Tibial nerve (tissue), 4 donors: Measurements from ENCODE around the gene NPM1. TPM values are rescaled to one million over a fixed set of nuclear protein-coding genes. Genes with fewer than 3 reads are reported as not detected.
"Not testable (repeated sequence)": the region's sequence is repeated elsewhere in the genome, so short reads cannot be mapped to it uniquely, and the experiment has no call there.

ENCODE experiments used
- DNase-seq, 2 donors: peaks; one replicate each; pipeline ENCODE4 v3.0.0-alpha.2; 2019; ENCODE audit warnings: low spot score in 2 of 2
- H3K27ac ChIP-seq, 4 donors: fragments of 200-600 bp; sonication (generic) in 3 of 4; one replicate each; pipeline ENCODE4 v1.5.1; 2017 to 2019; ENCODE audit warnings: mild to moderate bottlenecking in 1 of 4
- H3K27me3 ChIP-seq, 2 donors: fragments of 200-600 bp; sonication (generic) in 1 of 2; one replicate each; pipeline versions ENCODE4 v1.5.1 to v1.6.0; 2017 to 2019
- H3K36me3 ChIP-seq, 3 donors: fragments of 200-600 bp; sonication (generic); one replicate each; pipeline ENCODE4 v1.5.1; 2018 to 2019
- H3K4me1 ChIP-seq, 4 donors: fragments of 200-600 bp; sonication (generic) in 3 of 4; one replicate each; pipeline ENCODE4 v1.5.1; 2017 to 2019
- H3K4me3 ChIP-seq, 4 donors: fragments of 200-600 bp; sonication (generic) in 3 of 4; one replicate each; pipeline ENCODE4 v1.5.1; 2017 to 2019; ENCODE audit warnings: mild to moderate bottlenecking in 1 of 4, moderate library complexity in 1 of 4
- H3K9me3 ChIP-seq, 4 donors: fragments of 200-600 bp; sonication (generic) in 3 of 4; one replicate each; pipeline ENCODE4 v1.5.1; 2017 to 2019
- EP300 ChIP-seq, 2 donors: sonication (generic); formaldehyde crosslinking; IDR thresholded peaks; one replicate each; pipeline ENCODE4 v1.6.1; 2017; ENCODE audit warnings: antibody characterized with exemption in 2 of 2, mild to moderate bottlenecking in 1 of 2
- POLR2A ChIP-seq, 2 donors: fragments of 450-650 bp; IDR thresholded peaks; one replicate each; pipeline ENCODE4 v1.6.1; 2017; ENCODE audit warnings: antibody characterized with exemption in 2 of 2, mild to moderate bottlenecking in 2 of 2, moderate library complexity in 2 of 2
- WGBS, 2 donors: methylation state at CpG; one replicate each; pipeline ENCODE4 v1.1.5; 2018; 5-methylcytosine and 5-hydroxymethylcytosine counted together
- total RNA-seq, 4 donors: library from RNA; depleted of rRNA; stranded (reverse); fragments of >200 nt; gene quantifications; one replicate each; pipeline ENCODE4 v1.1.0, GENCODE V29; 2016
- TF ChIP-seq, protein P1 (sequence below), 5 experiments: fragments of 200-600 bp in 3 of 5; fragments of 450-650 bp in 2 of 5; sonication (generic) in 3 of 5; IDR thresholded peaks; one replicate each; pipeline ENCODE4 v1.5.1; 2016 to 2019; ENCODE audit warnings: antibody characterized with exemption in 5 of 5, mild to moderate bottlenecking in 3 of 5, moderate library complexity in 2 of 5

NPM1 gene
- total RNA-seq, 4 donors from 2014 or later, result 422 to 496 (median 444) TPM

DNA sequence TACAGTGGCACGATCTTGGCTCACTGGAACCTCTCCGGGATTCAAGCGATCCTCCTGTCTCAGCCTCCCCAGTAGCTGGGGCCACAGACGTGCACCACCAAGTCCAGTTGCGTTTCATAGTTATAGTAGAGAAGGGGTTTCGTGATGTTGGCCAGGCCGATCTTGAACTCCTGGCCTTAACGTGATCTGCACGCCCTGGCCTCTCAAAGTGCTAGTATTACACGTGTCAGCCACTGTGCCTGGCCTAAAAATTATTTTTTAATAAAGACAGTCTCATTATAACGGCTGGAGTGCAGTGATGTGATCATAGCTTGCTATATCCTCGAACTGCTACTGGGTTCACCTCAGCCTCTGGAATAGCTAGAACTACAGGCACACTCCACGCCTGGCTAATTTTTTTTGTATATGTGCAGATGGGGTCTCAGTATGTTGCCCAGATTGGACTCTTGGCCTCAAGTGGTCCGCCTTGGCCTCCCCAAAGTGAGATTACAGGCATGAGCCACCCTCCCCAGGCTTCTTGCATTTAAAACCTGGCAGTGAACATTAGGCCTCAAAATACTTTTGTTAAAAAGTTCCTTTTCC lies 4.4 kb downstream of the NPM1 start:
- no peak for DNase-seq
- no peaks in the 10 kb centered on the region for H3K9me3 ChIP-seq
- 80 to 87% methylated on average over 14 of the region's 14 CpGs for WGBS, 2 donors
- no peak overlapping the region for H3K4me3 ChIP-seq
- H3K27me3 ChIP-seq, result no peaks in the 10 kb centered on the region
- H3K27ac ChIP-seq, result no peak overlapping the region
- H3K4me1 ChIP-seq, result peaks cover 0 to 43% (median 20%) of the 10 kb centered on the region in 4 donors
- H3K36me3 ChIP-seq, result peaks cover 0 to 63% (median 12%) of the 10 kb centered on the region in 3 donors
- TF ChIP-seq, protein P1, sequence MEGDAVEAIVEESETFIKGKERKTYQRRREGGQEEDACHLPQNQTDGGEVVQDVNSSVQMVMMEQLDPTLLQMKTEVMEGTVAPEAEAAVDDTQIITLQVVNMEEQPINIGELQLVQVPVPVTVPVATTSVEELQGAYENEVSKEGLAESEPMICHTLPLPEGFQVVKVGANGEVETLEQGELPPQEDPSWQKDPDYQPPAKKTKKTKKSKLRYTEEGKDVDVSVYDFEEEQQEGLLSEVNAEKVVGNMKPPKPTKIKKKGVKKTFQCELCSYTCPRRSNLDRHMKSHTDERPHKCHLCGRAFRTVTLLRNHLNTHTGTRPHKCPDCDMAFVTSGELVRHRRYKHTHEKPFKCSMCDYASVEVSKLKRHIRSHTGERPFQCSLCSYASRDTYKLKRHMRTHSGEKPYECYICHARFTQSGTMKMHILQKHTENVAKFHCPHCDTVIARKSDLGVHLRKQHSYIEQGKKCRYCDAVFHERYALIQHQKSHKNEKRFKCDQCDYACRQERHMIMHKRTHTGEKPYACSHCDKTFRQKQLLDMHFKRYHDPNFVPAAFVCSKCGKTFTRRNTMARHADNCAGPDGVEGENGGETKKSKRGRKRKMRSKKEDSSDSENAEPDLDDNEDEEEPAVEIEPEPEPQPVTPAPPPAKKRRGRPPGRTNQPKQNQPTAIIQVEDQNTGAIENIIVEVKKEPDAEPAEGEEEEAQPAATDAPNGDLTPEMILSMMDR (IDR thresholded peaks at IDR 0.05), result no peak
- TF ChIP-seq EP300 (IDR thresholded peaks at IDR 0.05) (no peak), POLR2A (IDR thresholded peaks at IDR 0.05) (no peak)

DNA sequence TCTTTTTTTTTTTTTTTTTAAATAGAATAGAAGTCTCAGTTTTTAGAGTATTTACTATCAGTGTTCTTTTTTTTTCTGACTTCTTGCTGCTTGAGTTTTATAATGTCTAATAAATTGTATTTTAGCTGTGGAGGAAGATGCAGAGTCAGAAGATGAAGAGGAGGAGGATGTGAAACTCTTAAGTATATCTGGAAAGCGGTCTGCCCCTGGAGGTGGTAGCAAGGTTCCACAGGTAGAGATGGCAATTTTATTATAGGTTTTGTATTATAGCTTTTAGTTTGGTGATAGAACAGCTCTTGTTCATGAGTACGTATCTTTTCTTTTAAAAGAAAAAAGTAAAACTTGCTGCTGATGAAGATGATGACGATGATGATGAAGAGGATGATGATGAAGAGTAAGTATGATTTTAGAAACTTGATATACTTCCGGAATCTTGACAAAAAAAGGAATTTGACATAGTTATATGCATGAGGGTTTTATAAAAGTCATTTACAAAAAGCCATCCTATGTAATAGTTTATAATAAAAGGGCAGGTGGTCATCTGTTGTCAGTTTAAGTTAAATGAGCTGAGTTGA lies 5.0 kb downstream of the NPM1 start:
- WGBS, 2 donors, result 88 to 90% methylated on average over 4 of the region's 4 CpGs
- DNase-seq, result no peak
- H3K4me3 ChIP-seq, result no peak overlapping the region
- H3K36me3 ChIP-seq, result peaks cover 0 to 69% (median 12%) of the 10 kb centered on the region in 3 donors
- H3K27me3 ChIP-seq, result no peaks in the 10 kb centered on the region
- H3K27ac ChIP-seq, result no peak overlapping the region
- H3K4me1 ChIP-seq, result peaks cover 0 to 47% (median 20%) of the 10 kb centered on the region in 4 donors
- TF ChIP-seq, protein P1 (IDR thresholded peaks at IDR 0.05), result no peak
- TF ChIP-seq EP300 (IDR thresholded peaks at IDR 0.05) (no peak), POLR2A (IDR thresholded peaks at IDR 0.05) (no peak)
- no peaks in the 10 kb centered on the region for H3K9me3 ChIP-seq

DNA sequence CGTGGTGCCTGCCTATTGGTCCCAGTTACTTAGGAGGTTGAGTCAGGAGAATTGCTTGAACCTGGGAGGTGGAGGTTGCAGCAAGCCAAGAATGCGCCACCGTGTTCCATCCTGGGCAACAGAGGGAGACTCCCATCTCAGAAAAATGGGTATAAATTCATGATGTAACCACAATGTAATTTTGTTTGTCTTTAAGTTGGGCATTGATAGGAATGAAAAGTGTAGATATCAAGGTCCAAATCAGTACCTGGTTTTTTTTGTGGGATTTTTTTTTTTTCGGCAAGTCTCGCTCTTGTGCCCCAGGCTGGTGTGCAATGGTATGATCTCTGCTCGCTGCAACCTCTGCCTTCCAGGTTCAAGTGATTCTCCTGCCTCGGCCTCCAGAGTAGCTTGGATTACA lies 7.4 kb downstream of the NPM1 start:
- no peak overlapping the region for H3K27ac ChIP-seq
- no peak overlapping the region for H3K4me3 ChIP-seq
- H3K27me3 ChIP-seq, result no peaks in the 10 kb centered on the region
- DNase-seq, result no peak
- TF ChIP-seq EP300 (IDR thresholded peaks at IDR 0.05), result no peak
- TF ChIP-seq, protein P1 (IDR thresholded peaks at IDR 0.05), result no peak
- TF ChIP-seq POLR2A (IDR thresholded peaks at IDR 0.05), result no peak
- WGBS, 2 donors, result 96 to 99% methylated on average over 7 of the region's 7 CpGs
- peaks cover 0 to 90% (median 16%) of the 10 kb centered on the region in 3 donors for H3K36me3 ChIP-seq
- H3K9me3 ChIP-seq, result no peaks in the 10 kb centered on the region
- peaks cover 0 to 53% (median 11%) of the 10 kb centered on the region in 4 donors for H3K4me1 ChIP-seq

DNA sequence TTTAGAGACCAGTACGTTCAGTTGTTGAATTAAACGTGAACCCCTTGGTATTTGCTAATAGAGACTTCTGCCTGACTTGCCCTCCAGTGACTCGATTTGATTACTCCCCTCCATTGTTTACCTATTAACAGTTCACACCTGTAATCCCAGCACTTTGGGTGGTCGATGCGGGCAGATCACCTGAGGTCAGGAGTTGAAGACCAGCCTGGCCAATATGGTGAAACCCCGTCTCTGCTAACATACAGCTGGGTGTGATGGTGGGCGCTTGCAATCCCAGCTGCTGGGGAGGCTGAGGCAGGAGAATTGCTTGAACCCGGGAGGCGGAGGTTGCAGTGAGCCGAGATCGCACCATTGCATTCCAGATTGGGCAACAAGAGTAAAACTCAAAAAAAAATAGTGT lies 8.9 kb downstream of the NPM1 start:
- Histone ChIP-seq H3K36me3 (peaks cover 0 to 95% (median 31%) of the 10 kb centered on the region in 3 donors), H3K4me1 (peaks cover 0 to 40% (median under 1%) of the 10 kb centered on the region in 4 donors)
- not testable (repeated sequence) for DNase-seq, H3K27me3 ChIP-seq, H3K4me3 ChIP-seq, H3K9me3 ChIP-seq, H3K27ac ChIP-seq
- WGBS, 2 donors, result 92% methylated on average over 11 of the region's 11 CpGs

DNA sequence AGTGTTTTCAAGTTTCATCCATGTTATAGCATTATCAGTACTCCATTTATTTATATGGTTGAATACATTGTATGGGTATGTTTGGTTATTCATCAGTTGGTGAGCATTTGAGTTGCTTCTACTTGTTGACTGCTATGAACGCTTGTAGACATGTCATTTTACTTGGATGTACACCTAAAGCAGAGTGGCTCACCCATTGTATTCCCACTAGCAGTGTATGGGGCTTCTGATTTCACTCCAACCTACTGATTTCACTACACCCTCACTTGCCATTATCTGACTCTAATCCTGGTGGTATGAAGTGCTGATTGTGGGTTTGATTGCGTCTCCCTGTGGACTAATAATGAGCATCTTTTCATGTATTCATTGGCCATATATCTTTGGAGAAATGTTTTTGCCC lies 9.5 kb downstream of the NPM1 start:
- WGBS, 2 donors, result 85 to 91% methylated on average over 2 of the region's 2 CpGs
- peaks cover 0 to 92% (median 33%) of the 10 kb centered on the region in 3 donors for H3K36me3 ChIP-seq

More for the DNA sequence above, 9.5 kb downstream of the NPM1 start:
- H3K4me1 ChIP-seq, result peaks cover 0 to 33% (median 0%) of the 10 kb centered on the region in 4 donors
- H3K9me3 ChIP-seq, result no peaks in the 10 kb centered on the region
- H3K27ac ChIP-seq, result no peak overlapping the region
- no peaks in the 10 kb centered on the region for H3K27me3 ChIP-seq
- no peak overlapping the region for H3K4me3 ChIP-seq
- no peak for DNase-seq
- TF ChIP-seq EP300 (IDR thresholded peaks at IDR 0.05) (no peak), POLR2A (IDR thresholded peaks at IDR 0.05) (no peak)
- TF ChIP-seq, protein P1 (IDR thresholded peaks at IDR 0.05), result no peak
